Activated CD8-positive, alpha-beta memory T cell treated with anti-CD3 and anti-CD28 coated beads, Interleukin-2, amount 50 U/mL, for 1 hour (primary cell): ENCODE results near the gene CPSF6.

Experiments used
- DNase-seq: peaks from one replicate; pipeline ENCODE4 v3.0.0-alpha.2; 2020; ENCODE audit errors: extremely low read depth

Gene CPSF6

DNA sequence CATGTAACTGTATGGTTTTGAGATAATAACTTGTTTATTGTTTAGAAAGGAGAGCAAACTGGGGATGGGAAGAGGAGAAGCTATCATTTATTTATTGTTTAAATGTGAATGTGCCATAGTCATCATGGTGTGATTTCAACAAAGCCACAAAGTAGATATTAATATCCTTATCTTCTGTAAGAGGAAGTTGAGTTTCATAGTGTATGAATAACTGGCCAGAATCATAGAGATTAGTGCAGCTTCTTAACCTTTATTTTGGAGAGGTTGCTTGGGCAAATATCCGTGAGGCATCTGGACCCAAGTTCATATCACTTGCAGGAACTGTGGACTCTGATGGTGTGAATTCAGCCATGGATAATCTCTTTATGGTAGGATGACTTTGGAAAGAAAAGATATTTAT is 82.0 kb downstream of the CPSF6 start:
- no peak for DNase-seq
